Measurements from ENCODE around the gene ARAF.

DNA sequence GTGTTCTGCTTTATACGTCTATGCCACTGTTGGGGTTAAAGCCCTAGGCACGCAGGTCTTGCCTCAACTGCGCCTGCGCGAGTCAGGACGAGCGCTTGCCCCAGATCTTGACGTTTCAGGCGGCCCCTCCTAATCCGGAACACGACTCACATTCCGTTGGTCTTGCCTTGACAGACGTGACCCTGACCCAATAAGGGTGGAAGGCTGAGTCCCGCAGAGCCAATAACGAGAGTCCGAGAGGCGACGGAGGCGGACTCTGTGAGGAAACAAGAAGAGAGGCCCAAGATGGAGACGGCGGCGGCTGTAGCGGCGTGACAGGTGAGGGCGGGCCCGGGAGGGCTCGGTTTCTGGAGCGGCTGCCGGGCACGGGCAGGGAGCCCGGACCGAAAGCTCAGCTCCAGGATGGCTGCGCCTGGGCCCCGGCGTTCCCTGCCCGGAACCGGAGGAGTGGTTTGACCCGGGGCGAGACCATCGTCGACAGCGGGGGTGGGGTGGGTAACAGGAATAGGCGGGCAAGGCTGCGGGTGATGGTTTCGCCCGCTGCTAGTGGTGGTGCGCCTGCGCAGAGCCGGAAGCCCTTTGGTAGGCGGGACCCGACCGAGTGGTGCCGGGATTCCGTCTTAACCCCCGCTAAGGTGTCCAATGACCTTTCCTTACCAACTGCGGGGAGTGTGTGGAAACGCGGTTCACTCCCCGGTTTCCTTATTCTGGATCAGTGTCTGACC, at the start of gene ARAF:
- peak in 1 of 2 donors; percentile 28 for TF ChIP-seq POLR2A (IDR thresholded peaks at IDR 0.05)
- TF ChIP-seq EP300 (IDR thresholded peaks at IDR 0.05), result no peak

All from gastroesophageal sphincter (tissue), 2 donors.